ENCODE data around the gene ARMC6.

The ARMC6 gene

DNA sequence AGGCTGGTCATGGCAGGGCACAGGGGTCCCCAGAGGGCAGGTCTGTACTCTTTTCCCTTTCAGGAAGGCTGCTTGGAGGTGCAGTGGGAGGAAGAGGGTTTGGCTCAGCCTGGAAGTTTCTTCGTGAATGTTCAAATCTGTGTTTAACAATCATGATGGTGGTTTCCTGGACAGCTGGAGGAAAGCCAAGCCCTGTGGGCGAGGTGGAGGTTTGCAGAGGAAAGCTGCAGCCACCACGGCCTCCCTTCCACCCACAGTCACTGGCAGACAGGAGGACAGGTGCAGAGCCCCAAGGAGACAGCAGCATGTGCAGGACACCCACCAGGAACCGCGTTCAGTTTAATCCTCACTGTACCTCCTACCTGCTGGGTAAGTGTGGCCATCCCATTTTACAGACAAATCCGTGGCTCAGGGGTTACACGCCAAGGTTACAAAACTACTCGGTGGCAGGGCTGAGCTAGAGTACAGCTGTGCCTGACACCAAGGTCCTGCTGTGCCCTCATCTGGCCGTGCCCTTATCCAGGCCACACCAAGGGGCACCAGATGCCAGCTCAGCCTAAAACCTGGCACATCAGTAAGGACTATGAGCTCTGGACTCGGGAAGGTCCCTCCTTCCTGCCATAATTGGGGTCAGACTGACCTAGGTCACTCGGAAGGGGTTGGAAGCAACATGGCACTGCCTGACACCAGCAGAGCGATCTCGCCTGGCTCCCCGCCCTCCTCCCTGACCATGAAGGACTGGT is 34.2 kb upstream of the ARMC6 start:
- TF ChIP-seq, protein P1, sequence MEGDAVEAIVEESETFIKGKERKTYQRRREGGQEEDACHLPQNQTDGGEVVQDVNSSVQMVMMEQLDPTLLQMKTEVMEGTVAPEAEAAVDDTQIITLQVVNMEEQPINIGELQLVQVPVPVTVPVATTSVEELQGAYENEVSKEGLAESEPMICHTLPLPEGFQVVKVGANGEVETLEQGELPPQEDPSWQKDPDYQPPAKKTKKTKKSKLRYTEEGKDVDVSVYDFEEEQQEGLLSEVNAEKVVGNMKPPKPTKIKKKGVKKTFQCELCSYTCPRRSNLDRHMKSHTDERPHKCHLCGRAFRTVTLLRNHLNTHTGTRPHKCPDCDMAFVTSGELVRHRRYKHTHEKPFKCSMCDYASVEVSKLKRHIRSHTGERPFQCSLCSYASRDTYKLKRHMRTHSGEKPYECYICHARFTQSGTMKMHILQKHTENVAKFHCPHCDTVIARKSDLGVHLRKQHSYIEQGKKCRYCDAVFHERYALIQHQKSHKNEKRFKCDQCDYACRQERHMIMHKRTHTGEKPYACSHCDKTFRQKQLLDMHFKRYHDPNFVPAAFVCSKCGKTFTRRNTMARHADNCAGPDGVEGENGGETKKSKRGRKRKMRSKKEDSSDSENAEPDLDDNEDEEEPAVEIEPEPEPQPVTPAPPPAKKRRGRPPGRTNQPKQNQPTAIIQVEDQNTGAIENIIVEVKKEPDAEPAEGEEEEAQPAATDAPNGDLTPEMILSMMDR (IDR thresholded peaks at IDR 0.05) = no peak

DNA sequence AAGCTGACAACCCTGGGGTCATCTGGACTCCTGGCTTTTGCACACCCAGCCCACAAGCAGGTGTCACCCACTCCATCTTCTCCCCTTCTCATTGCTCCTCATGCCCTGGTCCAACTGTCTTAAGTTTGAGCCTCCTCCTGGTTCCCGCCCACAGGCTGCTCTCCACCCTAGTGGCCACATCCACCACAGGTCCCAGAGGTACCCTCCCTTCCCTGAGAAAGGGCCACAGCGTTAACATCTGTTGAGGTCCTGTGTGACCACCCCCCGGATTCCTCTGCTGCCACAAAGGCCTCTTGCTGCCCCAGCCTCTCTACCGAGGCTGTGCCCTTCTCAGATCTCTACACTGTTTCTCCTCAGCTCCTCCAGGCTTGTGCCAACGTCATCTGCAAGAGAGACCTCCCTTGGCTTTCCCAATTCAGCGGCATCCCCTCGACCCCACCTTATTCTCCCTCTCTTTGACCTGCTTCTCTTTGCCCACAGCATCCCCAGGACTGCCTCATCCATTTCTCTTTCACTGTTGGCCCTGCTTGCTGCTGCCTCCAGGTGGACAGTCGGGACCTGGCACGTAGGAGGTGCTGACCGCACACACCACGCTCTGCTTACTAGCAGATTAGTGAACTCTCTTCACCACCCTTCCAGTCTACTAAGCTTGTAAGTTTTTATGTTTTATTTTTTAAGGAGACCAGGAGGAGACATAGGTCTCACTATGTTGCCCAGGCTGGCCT is 33.3 kb upstream of the ARMC6 start:
- TF ChIP-seq, protein P1 (IDR thresholded peaks at IDR 0.05) = peak; percentile 24; the same call in 1 of the 2 replicates

DNA sequence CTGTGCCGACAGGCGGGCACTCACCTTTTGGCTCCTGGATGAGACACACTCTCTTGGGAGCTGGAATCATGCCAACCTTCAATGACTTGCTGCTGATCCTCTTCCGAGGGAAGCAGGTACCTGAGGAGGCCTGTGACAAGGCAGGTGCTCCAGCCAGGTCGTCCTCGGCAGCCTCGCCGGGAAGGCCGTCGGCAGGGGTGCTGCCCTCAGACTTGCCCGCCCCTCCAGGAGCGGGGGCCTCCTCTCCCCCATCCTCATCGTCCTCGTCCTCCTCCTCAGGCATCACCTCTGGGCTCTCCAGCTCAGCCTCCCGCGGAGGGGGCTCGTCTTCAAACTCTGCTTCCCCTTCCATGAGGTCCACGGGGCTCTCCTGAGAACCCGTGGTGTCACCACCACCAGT is 29.3 kb upstream of the ARMC6 start:
- TF ChIP-seq, protein P1 (IDR thresholded peaks at IDR 0.05) = no peak

- TF ChIP-seq, protein P1 (IDR thresholded peaks at IDR 0.05) = no peak
These were observed 27.2 kb upstream of the ARMC6 start for GRCh38 chr19:19006213-19006612.

DNA sequence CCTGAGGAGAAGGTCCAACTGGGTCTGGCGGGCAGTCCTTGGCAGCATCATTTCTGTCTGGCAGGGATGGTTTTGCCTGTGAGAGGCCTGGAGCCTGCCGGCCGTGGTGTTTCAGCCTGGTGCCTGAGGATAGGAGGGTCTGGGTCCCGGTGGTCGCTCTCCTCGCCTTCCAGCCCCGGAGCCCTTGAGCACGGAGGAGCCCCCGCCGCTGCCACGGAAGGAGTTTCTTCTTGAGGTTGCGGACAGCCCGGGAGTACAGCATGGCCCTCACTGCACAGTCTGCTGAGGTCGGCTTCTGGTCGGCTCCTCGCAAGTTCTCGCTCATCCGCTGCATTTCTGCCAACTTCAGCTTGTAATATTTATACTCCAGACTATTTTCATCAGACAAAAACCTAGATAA is 23.5 kb upstream of the ARMC6 start:
- TF ChIP-seq, protein P1 (IDR thresholded peaks at IDR 0.05) = no peak

- TF ChIP-seq, protein P1 (IDR thresholded peaks at IDR 0.05) = no peak
These were observed 22.9 kb upstream of the ARMC6 start for GRCh38 chr19:19010551-19010950.

DNA sequence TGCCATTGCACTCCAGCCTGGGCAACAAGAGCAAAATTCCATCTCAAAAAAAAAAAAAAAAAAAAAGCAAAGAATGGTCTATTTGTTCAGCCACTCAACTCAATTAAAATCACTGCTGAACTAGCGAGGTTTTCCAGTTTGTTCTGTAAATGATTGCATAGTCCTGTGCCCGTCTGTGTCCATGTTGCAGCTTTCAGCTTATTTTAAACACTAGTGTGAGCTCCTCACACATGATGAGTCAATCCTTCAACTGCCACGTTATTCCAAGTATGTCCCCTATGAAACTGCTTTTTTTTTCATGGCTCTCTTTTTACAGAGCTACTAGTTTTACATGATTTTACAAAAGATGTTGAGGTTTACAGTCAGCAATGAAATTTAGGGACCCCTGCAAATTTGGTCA is 12.3 kb upstream of the ARMC6 start:
- TF ChIP-seq, protein P1 (IDR thresholded peaks at IDR 0.05) = no peak

All from LNCAP (cell line).